HK-2 (cell line): Measurements from ENCODE around the gene HSD17B8.

Experiments
- DNase-seq: peaks from one replicate; pipeline ENCODE4 v3.0.0-alpha.2; 2018; ENCODE audit not compliant: unreplicated experiment

The HSD17B8 gene

DNA sequence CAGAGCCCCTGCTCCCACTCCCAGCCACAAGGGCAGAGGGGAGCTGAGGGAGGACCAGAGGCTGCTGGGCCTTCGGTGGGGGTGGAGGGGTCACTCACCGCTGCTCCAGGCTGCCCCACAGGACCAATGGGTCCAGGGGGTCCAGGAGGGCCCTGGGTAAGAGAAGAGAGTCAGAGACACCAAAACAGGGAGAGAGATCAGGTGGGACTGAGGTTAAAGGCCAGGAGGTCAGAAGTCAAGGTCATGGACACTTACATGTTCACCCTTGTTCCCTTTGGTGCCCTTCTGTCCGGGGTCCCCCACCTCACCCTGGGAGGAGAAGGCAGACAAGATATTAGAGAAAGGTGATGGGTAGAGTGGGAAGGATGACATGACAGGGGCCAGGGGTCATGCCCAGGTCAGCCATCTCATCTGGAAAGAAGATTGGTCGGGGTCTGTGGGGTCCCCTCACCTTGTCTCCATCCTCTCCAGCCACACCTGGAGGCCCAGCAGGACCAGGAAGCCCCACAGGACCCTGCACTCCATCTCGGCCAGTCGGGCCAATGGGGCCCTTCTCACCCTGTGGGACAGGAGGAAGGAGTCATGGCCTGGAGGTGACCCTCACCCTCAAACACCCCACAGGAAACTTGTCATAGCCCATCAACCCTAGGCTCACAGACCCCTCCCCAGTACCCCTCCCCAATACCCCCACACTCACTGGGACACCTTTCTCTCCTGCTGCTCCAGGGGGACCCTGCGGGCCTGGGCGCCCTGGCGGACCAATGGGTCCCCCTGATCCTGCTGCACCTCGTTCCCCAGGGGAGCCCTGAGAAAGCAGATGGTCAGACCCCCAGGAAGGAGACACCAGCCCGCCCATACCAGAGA is 33.2 kb upstream of the HSD17B8 start:
- DNase-seq, result no peak

DNA sequence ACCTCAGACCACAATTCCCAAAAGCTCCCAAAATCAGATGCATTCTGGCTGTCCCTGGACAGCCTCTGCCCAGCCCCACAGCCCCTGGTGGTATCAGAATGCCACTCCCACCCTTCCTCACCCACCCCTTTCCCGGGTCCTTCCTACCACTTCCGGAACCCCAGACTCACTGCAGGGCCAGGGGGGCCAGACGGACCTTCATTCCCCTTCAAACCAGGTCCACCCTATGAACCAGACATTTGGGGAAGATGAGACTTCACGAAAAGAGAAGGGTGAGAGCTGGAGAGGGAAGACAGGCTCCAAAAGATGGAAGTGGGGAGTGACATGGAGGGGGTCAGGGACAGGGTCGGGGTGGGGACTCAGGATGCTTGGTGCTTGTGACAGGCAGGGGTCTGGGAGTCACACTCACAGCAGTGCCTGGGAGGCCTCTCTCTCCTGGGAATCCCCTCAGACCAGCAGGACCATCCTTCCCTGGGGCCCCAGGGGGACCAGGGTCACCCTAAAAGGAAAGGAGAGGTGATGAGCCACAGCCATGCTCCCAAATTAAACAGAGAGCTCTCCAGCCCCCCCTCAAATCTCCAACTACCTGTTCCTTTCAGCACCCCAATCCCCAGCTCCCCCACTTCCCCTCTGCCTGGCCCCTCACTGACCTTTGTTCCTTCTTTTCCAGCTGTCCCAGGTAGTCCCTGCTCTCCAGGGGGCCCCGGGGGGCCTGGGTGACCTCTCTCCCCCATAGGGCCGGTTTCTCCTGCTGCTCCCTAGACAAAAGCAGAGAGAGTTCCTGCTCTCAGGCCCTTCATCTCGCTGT is 32.4 kb upstream of the HSD17B8 start:
- DNase-seq, result no peak

DNA sequence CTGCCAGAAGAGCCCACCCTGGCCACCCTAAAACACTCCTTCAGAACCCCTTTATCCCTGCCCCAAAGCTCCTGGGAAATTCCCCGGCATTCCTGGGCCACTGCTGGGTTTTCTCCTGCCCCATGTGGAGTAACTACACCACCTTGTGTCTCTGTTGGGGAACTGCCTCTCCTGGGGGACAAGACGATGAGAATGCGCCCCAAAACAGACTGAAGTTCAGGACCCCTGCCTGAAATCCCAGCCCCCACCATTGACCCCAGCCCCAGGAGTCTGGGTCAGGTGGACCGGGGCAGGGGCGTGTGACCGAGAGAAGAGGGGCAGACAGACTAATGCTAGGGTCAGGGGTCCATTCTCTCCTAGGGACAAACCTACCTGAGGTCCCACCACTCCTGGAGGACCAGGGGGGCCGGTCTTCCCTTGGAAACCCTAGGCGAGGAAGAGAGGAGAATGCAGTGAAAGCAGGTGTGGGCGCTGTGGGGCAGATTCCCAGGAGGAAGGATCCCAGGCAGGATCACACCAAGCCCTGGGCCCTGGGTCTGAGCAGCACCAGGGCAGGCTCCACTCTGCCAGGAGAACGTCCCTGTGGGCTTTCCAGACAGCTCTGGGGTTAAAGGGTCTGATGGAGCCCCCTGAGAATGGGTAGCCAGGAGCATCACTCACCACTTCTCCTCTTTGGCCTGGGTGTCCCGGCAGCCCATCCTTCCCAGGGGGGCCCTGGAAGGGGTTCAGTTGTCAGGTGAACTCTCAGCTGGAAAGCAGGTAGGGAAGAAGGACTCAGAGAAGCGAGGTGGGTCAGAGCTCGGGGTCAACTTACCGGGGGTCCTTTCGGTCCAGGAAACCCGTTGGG is 31.5 kb upstream of the HSD17B8 start:
- DNase-seq, result peak; percentile 44

DNA sequence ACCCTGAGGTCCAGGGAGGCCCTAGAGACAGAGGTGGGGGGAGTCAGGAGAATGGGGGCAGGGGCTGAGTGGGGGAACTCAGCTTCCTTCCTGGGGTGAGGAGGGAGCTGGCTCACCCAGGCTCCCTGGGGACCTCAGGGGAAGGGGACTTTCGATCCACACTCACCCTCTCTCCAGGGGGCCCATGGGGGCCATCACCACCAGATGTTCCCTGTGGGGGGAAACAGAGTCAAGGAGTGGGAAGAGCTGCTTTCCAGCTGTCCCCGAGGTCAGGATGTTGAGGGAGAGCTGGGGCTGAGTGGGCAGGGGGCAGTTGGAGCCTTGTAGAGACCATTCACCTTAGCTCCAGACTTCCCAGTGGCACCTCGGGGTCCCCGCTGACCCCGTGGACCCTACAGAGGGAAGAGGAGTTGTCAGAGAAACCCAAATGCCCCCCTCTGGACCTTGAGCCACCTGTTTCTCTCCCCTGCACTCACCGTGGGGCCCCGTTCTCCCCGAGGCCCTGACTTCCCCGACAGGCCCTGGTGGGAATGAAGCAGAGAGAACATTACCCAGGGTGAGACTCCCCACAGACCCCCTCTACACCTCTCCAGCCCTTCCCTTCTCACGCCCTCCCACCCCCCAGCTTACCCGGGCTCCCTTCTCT is 30.8 kb upstream of the HSD17B8 start:
- no peak for DNase-seq

DNA sequence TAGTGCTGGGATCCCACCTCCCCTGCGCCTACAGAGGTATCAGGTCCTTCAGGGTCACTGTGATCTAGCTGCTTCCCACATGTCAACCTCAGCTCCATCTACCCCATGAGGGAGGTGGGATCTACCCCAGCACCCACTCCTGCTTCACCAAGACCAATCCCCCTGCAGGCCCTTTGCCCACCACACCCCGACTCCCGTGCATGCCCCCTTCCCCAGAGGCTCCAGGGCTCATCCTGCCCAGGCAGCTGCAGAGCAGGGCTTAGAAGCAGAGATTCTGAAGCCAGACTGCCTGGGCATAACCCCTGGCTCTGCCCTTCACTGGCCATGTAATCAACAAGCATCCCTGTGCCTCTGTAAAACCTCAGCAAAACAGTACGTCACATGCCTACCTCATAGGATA is 29.7 kb upstream of the HSD17B8 start:
- no peak for DNase-seq

DNA sequence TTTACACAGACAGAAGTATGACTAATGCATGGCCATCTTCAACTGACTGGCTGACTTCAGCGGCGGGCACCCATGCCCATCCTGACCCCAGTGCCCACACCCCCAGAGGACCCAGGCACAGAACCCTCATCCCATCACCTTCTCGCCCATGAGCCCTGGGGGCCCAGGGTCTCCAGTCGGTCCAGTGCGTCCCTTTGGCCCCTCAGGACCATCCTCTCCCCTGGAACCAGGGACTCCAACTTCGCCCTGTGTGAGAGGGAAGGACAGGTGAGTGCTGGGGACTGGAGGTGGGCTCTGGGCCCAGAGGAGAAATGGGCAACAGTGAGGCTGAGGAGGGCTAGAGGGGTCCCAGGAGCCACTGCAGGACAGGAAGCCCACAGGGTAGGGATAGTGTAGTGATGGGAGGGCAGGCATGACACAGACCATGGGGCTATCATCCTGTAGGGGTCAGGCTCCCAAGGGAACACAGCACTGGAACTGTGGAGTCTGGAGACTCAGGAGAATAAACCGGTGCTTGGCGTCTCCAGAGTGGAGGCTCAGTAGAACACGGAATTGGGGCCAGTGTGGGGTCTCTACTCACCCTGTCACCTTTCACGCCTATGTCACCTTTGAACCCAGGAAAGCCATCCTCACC is 28.9 kb upstream of the HSD17B8 start:
- no peak for DNase-seq

DNA sequence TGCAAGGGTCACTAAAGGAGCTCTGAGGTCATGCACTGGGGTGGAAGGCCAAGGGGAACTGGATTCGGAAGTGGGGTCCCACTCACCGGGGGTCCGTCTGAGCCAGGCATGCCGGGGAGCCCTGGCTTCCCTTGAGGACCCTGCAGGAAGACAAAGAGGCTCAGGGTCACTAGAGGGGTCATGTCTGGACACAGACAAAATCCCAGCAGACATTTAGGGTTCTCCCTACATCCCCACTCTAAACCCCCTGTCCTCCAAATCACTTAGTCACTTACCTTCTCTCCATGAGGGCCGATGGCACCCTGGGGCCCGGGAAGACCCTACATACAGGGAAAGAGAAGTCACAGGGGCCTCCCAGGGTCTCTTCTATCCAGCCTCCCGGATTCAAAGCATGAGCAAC is 27.5 kb upstream of the HSD17B8 start:
- no peak for DNase-seq

DNA sequence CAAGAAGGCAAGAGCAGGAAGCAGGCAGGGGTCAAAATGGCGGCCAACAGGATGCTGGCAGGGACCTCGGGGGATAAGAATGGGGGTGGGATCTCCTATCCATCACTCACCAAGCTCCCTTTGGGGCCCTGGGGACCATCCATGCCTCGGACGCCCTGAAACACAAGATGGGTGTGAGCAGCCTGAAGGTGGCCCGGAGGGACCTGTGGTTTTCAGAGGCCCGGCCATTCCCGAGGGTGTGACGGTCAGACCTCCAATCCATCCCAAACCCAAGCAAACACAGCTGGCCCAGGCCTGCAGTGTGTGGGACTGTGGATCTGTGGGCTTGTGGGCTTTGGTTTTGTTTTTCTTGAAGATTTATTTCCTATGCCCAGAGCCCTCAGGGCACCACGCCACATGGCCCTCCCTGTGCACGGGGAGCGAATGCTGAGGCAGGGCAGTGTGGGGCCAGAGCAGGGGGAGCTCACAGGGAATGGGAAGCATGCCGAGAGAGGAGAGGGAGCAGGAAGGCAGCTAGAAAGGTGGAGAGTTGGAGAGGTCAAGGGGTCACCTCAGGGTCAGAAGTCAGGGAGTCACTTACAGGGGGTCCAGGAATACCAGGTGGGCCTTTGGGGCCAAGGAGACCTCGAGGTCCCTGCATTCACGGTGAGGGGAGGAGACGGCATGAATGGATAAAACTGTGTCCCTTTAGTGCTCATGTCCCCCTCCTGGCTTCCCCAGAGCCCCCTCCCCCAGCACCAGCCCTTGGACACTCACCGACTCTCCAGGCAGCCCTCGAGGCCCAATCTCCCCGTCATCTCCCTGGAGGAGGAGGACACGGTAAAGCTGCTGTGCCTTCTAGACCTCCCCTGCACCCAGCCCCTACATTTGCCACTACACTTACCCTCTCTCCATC is 26.7 kb upstream of the HSD17B8 start:
- no peak for DNase-seq

DNA sequence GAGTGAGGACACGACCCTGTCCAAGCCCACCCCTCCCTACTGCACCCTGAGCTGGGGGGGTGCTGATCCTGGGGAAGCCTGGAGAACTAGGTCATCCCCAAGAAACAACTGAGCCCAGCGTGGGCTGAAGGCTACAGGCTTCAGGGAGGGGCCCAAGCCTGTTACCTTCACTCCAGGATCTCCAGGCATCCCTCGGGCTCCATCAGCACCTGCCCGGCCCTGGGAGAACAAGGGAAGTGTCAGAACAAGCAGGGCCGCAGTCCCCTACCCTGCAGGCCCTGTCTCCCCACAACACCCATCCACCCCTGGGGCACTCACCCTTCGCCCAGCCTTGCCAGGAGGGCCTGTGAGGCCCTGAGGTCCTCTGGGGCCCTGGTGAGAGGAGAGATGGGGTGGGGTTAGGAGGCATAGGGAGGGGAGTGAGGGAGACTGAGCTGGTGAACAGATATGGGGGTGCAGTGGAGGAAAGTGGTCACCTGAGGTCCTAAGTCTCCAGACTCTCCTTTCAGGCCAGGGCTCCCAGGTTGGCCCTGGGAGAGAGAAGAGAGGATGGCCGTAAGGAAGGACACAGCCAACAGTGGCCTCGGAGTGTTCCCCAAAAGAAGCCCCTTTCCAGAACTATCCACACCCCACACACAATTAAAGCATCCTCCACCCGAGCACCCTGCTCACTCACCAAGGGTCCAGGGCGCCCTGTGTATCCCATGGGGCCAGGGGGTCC is 25.5 kb upstream of the HSD17B8 start:
- no peak for DNase-seq

DNA sequence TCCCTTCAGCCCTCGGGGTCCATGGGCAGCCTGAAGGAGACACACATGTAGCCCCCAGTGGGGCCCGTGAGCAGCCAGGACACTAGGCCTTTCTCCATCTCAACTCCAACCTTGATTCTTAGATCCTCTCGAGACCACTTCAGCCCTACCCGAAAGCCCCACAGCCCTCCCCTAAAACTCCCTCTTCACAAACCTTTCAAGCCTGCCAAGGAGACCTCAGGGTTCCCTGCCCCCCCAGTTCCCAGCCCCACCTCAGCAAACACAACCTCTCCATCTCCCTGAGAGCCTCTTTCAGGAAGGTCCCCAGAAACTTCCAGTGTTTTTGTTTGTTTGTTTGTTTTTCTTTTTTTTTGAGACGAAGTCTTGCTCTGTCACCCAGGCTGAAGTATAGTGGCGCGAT is 23.3 kb upstream of the HSD17B8 start:
- DNase-seq, result no peak

DNA sequence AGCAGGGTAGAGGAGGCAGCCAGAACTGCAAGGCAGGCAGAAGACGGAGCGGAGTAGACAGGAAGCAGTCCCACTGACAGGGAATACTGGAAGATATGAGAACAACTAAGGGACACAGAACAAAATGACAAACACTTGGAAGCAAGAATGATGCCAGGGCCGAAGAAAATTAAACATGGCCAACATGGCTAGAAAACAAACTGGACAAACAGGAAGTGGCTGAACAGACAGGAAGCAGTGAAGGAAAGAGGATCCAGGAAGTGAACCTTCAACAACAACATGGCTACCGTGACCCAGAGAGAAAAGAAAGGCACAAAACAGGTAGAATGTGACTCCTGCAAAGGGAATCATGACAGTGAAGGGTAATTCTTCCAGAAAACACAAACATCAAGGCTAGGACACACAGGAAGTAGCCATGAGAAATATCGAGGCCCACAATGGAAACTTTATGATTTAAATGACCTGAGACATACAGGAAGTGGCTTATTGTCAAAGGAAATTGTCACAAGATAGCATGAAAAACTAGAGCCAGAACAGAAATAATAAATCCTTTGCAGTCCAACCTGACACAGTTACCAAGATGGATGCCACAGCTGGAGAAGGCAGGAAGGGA is 21.3 kb upstream of the HSD17B8 start:
- DNase-seq, result no peak

DNA sequence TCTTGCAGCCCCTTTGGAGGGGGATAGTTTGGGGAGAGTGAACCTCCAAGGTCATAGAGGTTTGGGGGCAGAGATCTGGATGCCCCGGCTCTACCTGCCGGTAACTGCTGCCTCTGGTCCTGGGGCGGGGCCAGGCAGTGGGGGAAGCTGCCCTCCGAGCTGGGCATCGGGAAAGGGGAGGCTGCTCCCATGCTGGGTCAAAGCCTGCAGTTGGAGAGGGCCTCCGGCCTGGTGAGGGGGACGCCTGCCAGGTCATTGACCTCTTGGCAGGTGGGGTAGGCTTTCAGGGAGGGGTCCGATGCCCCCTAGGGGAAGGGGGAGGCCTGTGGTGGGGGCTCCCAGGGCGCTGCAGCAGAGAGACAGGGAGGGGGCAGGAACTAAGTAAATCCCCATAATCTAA is 19.3 kb upstream of the HSD17B8 start:
- DNase-seq, result no peak

DNA sequence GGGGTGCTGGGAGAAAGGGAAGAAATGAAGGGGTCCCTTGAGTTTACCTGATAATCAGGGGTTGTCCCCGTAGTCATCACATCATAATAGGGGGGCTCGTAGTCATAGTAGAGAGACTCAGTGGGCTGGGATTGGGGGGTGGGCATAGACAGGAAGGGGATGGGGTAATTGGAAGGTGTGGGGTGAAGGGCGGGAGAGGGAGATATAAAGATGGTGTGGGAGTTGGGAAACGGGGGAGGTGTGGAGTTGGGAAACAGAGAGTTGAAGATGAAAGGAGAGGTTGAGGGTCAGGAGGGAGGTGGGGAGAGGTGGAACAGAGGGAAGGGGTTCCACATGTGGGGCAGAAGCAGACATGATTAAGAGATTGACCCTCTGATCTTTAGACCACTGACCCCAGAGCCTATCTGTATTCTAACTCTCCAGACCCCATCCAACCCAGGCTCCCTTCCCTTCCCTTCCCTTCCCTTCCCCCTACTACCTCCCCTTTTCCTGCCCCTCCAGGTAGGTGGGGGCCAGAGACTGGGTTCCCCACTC is 18.7 kb upstream of the HSD17B8 start:
- DNase-seq, result no peak

DNA sequence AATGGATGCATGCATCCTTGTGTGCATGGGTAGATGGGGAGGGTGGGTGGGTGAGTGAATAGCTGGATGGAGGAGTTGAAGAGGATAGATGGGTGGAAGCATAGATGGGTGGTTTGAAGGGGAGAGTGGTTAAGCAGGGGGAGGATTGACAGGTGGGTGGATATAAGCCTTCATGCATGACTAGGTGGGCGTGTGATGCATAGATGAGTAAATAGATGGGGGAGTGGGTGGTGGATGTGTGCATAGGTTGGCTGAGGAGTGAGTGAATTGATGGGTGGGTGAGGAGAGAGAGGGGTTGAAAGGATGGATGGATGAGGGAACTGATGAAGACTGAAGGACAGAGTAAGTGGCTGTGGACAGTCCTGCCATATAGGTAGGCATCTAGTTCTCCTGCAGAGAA is 16.6 kb upstream of the HSD17B8 start:
- no peak for DNase-seq

DNA sequence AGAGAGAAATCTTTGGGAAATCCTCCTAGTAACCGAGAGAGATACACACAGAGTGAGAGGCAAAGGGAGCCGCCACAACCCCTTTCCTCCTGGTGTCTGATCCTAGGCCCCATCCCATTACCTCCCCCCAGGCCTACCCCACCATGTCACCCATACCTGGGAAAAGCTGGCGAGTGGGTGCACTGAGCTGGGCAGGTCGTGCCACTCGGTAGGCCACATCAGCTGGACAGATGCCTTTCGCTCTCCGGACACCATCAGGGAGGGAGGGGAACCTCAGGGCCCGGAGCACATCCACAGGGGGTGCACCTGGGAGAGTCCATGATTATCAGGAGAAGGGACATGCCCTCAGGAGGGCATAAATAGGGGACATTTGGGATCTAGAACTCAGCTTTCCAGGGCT is 15.3 kb upstream of the HSD17B8 start:
- DNase-seq, result no peak

DNA sequence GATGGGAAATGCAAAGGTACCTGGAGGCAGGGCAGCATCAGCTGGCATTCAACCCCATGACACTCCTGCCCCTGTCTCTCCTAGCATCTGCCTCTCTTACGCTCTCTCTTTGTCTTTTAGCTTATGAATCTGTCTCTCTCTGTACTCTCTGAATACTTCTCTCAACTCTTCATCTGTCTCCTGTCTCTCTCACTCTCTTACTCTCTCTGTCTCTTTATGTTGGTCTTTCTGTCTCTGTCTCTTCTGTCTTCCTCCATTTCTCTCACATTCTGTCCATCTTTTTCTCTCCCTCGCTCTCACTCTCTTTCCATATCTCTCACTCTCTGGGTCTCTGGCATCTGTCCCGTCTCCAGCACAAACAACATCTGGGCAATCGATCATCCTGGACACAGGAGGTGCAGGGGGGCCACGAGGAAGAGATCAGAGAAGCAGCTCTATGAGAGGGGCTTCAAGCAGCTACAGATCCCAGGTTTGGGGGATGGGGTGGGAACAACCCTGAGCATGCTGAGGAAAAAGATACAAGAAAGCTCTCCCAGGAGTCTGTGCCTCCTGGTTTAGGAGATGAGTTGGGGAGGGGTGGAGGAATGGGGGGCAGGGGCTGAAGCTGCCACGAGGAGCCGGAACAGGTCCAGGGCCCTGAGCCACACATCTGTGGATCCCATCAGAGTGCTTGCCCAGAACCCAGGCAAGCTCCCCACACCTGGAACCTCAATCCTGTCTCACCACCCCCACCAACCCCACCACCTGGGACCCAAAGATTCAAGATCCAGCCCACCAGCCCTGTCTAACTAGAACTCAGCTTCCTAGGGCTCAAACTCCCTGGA is 14.6 kb upstream of the HSD17B8 start:
- DNase-seq, result no peak

DNA sequence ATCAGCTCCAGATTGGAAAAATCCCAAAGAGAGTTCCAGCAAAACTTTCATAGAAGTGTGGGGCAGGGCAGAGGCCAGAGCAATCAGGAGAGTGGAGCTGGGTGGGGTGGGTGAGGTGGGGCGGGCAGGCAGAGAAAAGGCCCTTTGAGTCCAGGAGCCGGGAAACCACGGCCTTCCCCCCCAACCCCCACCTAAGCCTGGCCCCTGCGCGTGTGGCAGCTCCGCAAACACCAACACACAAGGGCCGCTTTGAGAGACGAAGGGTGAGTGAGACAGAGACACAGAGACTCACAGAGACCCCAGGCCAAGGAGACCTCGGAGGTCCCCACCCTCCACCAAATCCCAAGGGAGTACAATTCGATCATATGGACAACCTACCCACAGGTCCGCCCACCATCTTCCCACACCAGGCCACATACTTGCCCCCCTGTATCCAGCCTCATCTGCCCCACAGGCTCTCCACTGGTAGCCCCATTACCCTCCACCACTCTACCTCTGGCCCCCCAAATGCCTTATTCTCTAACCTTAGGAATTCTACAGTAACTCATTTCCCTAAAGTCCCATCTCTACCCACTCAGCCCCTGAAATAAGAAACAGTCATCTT is 13.8 kb upstream of the HSD17B8 start:
- no peak for DNase-seq
